Upper lobe of left lung (tissue), 6 donors: Measurements from ENCODE around the gene EEF1B2. TPM values are rescaled to one million over a fixed set of nuclear protein-coding genes. Genes with fewer than 3 reads are reported as not detected.
A peak's percentile ranks its signal among the peaks of the same experiment; 100 is the strongest.

Experiments
- ATAC-seq, 2 donors: fragments of 200-7000 bp; cut with Tn5 transposase; one replicate each; pipeline ENCODE4 v1.9.1; 2022; ENCODE audit warnings: mild to moderate bottlenecking in 2 of 2, moderate library complexity in 2 of 2; ENCODE audit not compliant: low FRiP score in 2 of 2
- DNase-seq, 2 donors: peaks; one replicate each; pipeline ENCODE4 v3.0.0-alpha.2; 2019 to 2020
- H3K27ac ChIP-seq, 4 donors: fragments of 200-600 bp; sonication (generic); one replicate each; pipeline ENCODE4 v1.5.1; 2016 to 2019
- H3K27me3 ChIP-seq, 4 donors: fragments of 200-600 bp; sonication (generic); one replicate each; pipeline ENCODE4 v1.5.1; 2017 to 2019
- H3K36me3 ChIP-seq, 4 donors: fragments of 200-600 bp; sonication (generic); one replicate each; pipeline ENCODE4 v1.5.1; 2016 to 2019
- H3K4me1 ChIP-seq, 4 donors: fragments of 200-600 bp; sonication (generic); one replicate each; pipeline ENCODE4 v1.5.1; 2018 to 2019
- H3K4me3 ChIP-seq, 4 donors: fragments of 200-600 bp; sonication (generic); one replicate each; pipeline ENCODE4 v1.5.1; 2017 to 2019; ENCODE audit warnings: mild to moderate bottlenecking in 2 of 4, moderate library complexity in 1 of 4
- H3K9me3 ChIP-seq, 4 donors: fragments of 200-600 bp; sonication (generic); one replicate each; pipeline ENCODE4 v1.5.1; 2018 to 2019
- EP300 ChIP-seq, 4 donors: sonication (generic); formaldehyde crosslinking; IDR thresholded peaks; one replicate each; pipeline ENCODE4 v1.5.1; 2017; ENCODE audit warnings: antibody characterized with exemption in 4 of 4, control low read depth in 2 of 4
- POLR2A ChIP-seq, 4 donors: fragments of 450-650 bp; IDR thresholded peaks; one replicate each; pipeline ENCODE4 v1.5.1; 2016 to 2017; ENCODE audit warnings: antibody characterized with exemption in 4 of 4, mild to moderate bottlenecking in 2 of 4
- POLR2AphosphoS5 ChIP-seq, 2 donors: sonication (generic); formaldehyde crosslinking; IDR thresholded peaks; one replicate each; pipeline ENCODE4 v1.5.1; 2017; ENCODE audit warnings: antibody characterized with exemption in 2 of 2
- WGBS, 2 donors: methylation state at CpG; one replicate each; pipeline ENCODE4 v1.1.5; 2017 to 2018; 5-methylcytosine and 5-hydroxymethylcytosine counted together
- small RNA-seq, 4 donors: library from RNA; depleted of rRNA; stranded (forward); fragments of <200 nt; gene quantifications; one replicate each; pipeline ENCODE3, GENCODE V24; 2016
- total RNA-seq, 6 donors: library from RNA; depleted of rRNA in 4 of 6; stranded (reverse); fragments of >200 nt in 4 of 6; gene quantifications; one replicate each; pipeline versions ENCODE4 v1.1.0 to v1.2.1, GENCODE V29; 2016 to 2021
- TF ChIP-seq, protein P1 (sequence below), 6 experiments: fragments of 450-650 bp in 4 of 6; fragments of 200-600 bp in 2 of 6; sonication (generic) in 2 of 6; IDR thresholded peaks; one replicate each; pipeline ENCODE4 v1.5.1; 2016 to 2019; ENCODE audit warnings: antibody characterized with exemption in 6 of 6
- donor health status: DM: no; HTN: no; CAD: no; lungs with moderate emphysema.
- donor health status: DM: no; HTN: yes; CAD: no; lungs with severe emphysema.

EEF1B2 gene
- total RNA-seq, 6 donors from 2014 or later, result 100 to 438 (median 260) TPM

DNA sequence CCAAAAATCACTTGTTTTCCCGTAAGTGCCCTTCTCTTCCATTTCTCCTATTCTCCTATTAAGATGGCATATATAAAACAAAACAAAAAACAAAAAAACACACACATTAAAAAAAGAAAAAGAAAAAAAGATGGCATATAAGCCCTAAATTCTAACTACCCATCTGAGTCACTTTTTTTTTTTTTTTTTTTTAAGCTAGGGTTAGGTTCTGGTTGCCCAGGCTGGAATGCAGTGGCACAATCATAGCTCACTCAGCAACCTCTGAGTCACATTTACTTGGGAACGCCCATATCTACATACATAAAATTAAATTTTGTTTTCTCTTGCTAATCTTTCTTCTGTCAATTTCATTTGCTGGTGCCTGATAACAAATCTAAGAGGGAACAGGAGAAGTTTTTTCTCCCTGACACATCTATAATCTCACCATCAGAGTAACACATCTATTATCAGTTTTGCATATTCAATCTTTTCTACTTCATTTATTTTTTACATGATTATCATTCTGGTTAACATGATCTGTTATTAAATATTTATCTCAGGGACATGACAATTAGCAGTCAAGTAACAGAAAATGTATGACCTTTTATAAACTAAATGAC is 52.1 kb downstream of the EEF1B2 start:
- Histone ChIP-seq H3K4me3 (no peak overlapping the region), H3K27me3 (no peaks in the 10 kb centered on the region), H3K27ac (no peak overlapping the region), H3K4me1 (no peaks in the 10 kb centered on the region), H3K36me3 (no peaks in the 10 kb centered on the region), H3K9me3 (no peaks in the 10 kb centered on the region)
- 79 to 87% methylated on average over 2 of the region's 2 CpGs for WGBS, 2 donors
- TF ChIP-seq, protein P1, sequence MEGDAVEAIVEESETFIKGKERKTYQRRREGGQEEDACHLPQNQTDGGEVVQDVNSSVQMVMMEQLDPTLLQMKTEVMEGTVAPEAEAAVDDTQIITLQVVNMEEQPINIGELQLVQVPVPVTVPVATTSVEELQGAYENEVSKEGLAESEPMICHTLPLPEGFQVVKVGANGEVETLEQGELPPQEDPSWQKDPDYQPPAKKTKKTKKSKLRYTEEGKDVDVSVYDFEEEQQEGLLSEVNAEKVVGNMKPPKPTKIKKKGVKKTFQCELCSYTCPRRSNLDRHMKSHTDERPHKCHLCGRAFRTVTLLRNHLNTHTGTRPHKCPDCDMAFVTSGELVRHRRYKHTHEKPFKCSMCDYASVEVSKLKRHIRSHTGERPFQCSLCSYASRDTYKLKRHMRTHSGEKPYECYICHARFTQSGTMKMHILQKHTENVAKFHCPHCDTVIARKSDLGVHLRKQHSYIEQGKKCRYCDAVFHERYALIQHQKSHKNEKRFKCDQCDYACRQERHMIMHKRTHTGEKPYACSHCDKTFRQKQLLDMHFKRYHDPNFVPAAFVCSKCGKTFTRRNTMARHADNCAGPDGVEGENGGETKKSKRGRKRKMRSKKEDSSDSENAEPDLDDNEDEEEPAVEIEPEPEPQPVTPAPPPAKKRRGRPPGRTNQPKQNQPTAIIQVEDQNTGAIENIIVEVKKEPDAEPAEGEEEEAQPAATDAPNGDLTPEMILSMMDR (IDR thresholded peaks at IDR 0.05), result no peak
- TF ChIP-seq POLR2A (IDR thresholded peaks at IDR 0.05), result no peak
- TF ChIP-seq EP300 (IDR thresholded peaks at IDR 0.05), result no peak
- no peak for TF ChIP-seq POLR2AphosphoS5 (IDR thresholded peaks at IDR 0.05)
- DNase-seq, result no peak
- peak in 1 of 2 donors; percentile 53 for ATAC-seq

Small RNA genes within 50 kb of the gene (small RNA-seq; reads per million reads assigned to genes)
- gene RF00134 (0 reads per million in 4 donors), gene RF02271 (0 reads per million in 4 donors), gene SNORA41 (0 reads per million in 4 donors), gene SNORD51 (0.06 to 0.14 (median 0.09) reads per million in 4 donors)

Other genes starting within 250 kb of the EEF1B2 start
- 10 to 100 TPM; 13.0 to 50.3 (median 21.9) TPM for gene INO80D, start 73.7 kb upstream of the EEF1B2 start, total RNA-seq
- 10 to 100 TPM; 27.9 to 64.0 (median 55.7) TPM for gene NDUFS1, start 451 bp upstream of the EEF1B2 start, total RNA-seq
- gene ZDBF2, start 114.8 kb downstream of the EEF1B2 start, total RNA-seq, result 10 to 100 TPM in 1 of 6 donors, 1 to 10 TPM in 5; 2.2 to 11.7 (median 6.2) TPM